ENCODE data around the gene TNS2. TPM values are rescaled to one million over a fixed set of nuclear protein-coding genes. Genes with fewer than 3 reads are reported as not detected.

TNS2 gene
- total RNA-seq, 6 experiments from 2014 or later, result 50.5 to 139 (median 86.9) TPM

DNA sequence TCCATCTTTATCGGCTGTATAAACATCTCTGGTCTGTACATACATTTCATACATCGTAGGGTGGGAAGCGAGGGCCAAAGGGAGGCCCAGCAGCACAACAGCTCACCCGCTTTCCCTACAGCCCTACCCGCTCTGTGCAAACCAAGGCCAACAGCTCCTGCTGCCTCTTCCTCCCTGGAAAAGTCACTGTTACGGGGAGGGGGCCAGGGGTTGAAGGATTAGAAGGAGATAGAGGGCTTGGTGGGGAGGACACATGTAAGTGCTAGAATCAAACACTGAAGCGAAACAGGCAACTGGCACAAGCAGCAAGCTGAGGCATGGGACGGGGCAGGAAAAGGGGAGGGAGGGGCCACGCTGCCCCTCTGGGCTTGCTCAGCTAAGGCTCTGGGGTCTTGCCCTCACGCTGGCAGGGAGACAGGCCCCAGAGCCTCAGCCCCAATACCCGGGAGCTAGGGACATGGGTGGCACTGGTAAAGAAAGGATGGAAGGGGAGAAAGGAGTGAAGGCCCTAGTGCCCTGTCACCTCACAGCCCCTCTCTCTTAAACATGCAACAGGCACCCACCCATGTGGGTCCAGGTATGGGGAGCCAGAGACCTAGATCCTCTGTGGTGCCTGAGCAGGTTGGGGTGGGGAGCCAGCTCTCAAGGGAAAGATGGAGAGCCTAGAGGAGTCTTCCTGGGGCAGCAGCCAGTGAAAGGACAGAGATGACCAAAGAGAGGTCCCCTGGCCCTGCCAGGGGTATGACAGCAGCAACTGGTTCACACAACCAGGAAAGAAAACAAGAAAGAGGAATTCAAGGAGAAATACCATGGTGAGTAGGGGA lies 15.0 kb downstream of the TNS2 start:
- Histone ChIP-seq H3K4me1 (peaks cover 0 to 23% (median 14%) of the 10 kb centered on the region in 4 donors), H3K9me3 (no peaks in the 10 kb centered on the region), H3K4me3 (no peak overlapping the region), H3K27ac (peak overlapping the region in 1 of 3 donors; percentile 24), H3K36me3 (peaks cover 0 to 40% (median 21%) of the 10 kb centered on the region in 4 donors), H3K27me3 (no peaks in the 10 kb centered on the region)
- ATAC-seq, result no peak
- DNase-seq, result no peak
- intact Hi-C loops (cut with DNase I), result loop anchor here (5.0 to 10.0 kb wide), 5 partner anchors 32 to 130 kb away; partner anchors contain the start of genes IGFBP6 (in 1 of the 2) and SOAT2 (in 1 of the 2)
- no peak for TF ChIP-seq CTCF (IDR thresholded peaks at IDR 0.05)
- TF ChIP-seq POLR2A (IDR thresholded peaks at IDR 0.05), result no peak
- 62% methylated on average over 7 of the region's 11 CpGs for WGBS (ENCODE audit: insufficient coverage, low coverage, low lambda C conversion rate, missing lambda C conversion rate)

- Histone ChIP-seq H3K36me3 (peaks cover 0 to 34% (median 18%) of the 10 kb centered on the region in 4 donors), H3K27ac (peak overlapping the region in 1 of 3 donors; percentile 18), H3K27me3 (no peaks in the 10 kb centered on the region), H3K4me1 (peaks cover 0 to 21% (median 11%) of the 10 kb centered on the region in 4 donors), H3K9me3 (no peaks in the 10 kb centered on the region), H3K4me3 (no peak overlapping the region)
- 41% methylated on average over 7 of the region's 7 CpGs for WGBS (ENCODE audit: insufficient coverage, low coverage, low lambda C conversion rate, missing lambda C conversion rate)
- ATAC-seq (no peak), DNase-seq (no peak)
- no peak for TF ChIP-seq CTCF (IDR thresholded peaks at IDR 0.05)
- no peak for TF ChIP-seq POLR2A (IDR thresholded peaks at IDR 0.05)
- intact Hi-C loops (cut with DNase I), result loop anchor here (5.0 to 10.0 kb wide), 4 partner anchors 37 to 129 kb away; partner anchors contain the start of gene SOAT2 (in 1 of the 2)
These were observed 15.6 kb downstream of the TNS2 start for GRCh38 chr12:53065470-53065869.

- DNase-seq, result peak in 2 of 3 donors; percentile 79
- Histone ChIP-seq H3K36me3 (peaks cover 0 to 32% (median 17%) of the 10 kb centered on the region in 4 donors), H3K9me3 (no peaks in the 10 kb centered on the region), H3K4me1 (peaks cover 0 to 13% (median 7%) of the 10 kb centered on the region in 4 donors), H3K27ac (peak overlapping the region; percentile 6 to 23 (median 20)), H3K4me3 (no peak overlapping the region), H3K27me3 (no peaks in the 10 kb centered on the region)
- peak; percentile 64 to 69 (median 67) for ATAC-seq
- intact Hi-C loops (cut with DNase I), result loop anchor here (5.0 to 10.0 kb wide), 4 partner anchors 36 to 129 kb away; partner anchors contain the start of gene SOAT2 (in 1 of the 2)
- no peak for TF ChIP-seq POLR2A (IDR thresholded peaks at IDR 0.05)
- peak; percentile 85 to 89 (median 87) for TF ChIP-seq CTCF (IDR thresholded peaks at IDR 0.05)
- 29% methylated on average over 17 of the region's 24 CpGs for WGBS (ENCODE audit: insufficient coverage, low coverage, low lambda C conversion rate, missing lambda C conversion rate)
These were observed 16.4 kb downstream of the TNS2 start for GRCh38 chr12:53065975-53066931.

Data from right lobe of liver (tissue), 6 donors.